Activated naive CD8-positive, alpha-beta T cell treated with anti-CD3 and anti-CD28 coated beads, Interleukin-2, amount 10 ng/mL, durations not matched to agents 7 days and 5 days (primary cell): ENCODE data around the gene FLRT1. TPM values are rescaled to one million over a fixed set of nuclear protein-coding genes. Genes with fewer than 3 reads are reported as not detected.

Experiments
- ATAC-seq: fragments of 150-1000 bp; cut with Tn5 transposase; one replicate; pipeline ENCODE4 v1.10.0; 2021; ENCODE audit warnings: low read depth, moderate library complexity
- POLR2A ChIA-PET: fragments of 350-600 bp; sonication (Branson Sonifier 250); formaldehyde crosslinking; loops from one replicate; lab custom pipeline; 2021; ENCODE audit warnings: antibody characterized with exemption; lab: Charles Lee
- DNase-seq: peaks from one replicate; pipeline ENCODE4 v3.0.0; 2021
- H3K27ac Mint-ChIP-seq: one replicate; pipeline ENCODE4 v1.8.0; 2022; ENCODE audit warnings: mild to moderate bottlenecking, mixed read lengths
- H3K27me3 Mint-ChIP-seq: one replicate; pipeline ENCODE4 v1.8.0; 2022; ENCODE audit warnings: mild to moderate bottlenecking, moderate library complexity, mixed read lengths
- H3K36me3 Mint-ChIP-seq: one replicate; pipeline ENCODE4 v1.8.0; 2021; ENCODE audit warnings: mild to moderate bottlenecking, mixed read lengths
- H3K4me1 Mint-ChIP-seq: one replicate; pipeline ENCODE4 v1.8.0; 2021; ENCODE audit warnings: mixed read lengths
- H3K4me3 Mint-ChIP-seq: one replicate; pipeline ENCODE4 v1.8.0; 2022; ENCODE audit warnings: mild to moderate bottlenecking, moderate library complexity, mixed read lengths
- H3K9me3 Mint-ChIP-seq: one replicate; pipeline ENCODE4 v1.8.0; 2021; ENCODE audit warnings: mixed read lengths
- total RNA-seq, 2 experiments: library from RNA; stranded (reverse); gene quantifications; one replicate each; pipeline ENCODE4 v1.2.3, GENCODE V29; 2021

The FLRT1 gene
- total RNA-seq, 2 experiments from 2014 or later: not detected

DNA sequence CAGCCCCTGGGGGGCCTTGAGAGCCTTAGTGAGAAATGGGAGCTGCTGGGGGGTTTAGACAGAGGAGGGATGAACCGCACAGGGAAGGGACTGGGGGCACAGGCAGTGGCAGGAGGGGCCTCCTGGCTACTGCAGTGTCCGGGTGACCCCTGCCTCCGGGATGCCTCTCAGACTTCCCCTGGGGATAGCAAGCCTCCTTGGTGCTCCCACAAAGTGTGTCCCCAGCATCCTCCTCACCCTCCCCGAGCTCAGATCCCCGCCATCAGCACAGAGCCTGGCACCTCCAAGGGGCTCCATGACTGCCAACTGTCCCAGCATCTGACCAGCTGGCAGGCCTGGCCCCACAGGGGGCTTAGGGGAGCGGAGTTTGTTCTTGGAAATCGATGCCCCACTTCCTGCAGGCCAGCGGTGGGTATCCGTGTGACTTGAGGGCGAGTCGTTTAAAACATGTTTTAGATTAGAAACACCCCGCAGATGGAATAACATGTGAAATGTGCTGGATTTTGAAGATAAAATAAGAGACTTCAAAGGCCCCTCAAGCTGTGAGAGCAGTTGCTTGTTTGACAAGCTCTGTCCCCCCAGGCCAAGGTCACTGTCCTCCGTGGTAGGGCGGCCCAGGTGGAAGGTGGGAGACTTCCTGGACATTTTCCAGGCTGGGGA lies 13.5 kb upstream of the FLRT1 start:
- peaks cover 3% of the 10 kb centered on the region for H3K27me3 Mint-ChIP-seq
- H3K4me3 Mint-ChIP-seq: no peak overlapping the region
- ATAC-seq (no peak), DNase-seq (no peak)
- POLR2A ChIA-PET: interaction anchor here (0.6 kb wide), 1 partner anchor 17 kb away, joined by 3 read pairs; no protein-coding TSS in a partner anchor
- no peaks in the 10 kb centered on the region for H3K9me3 Mint-ChIP-seq
- no peaks in the 10 kb centered on the region for H3K36me3 Mint-ChIP-seq
- no peaks in the 10 kb centered on the region for H3K4me1 Mint-ChIP-seq
- H3K27ac Mint-ChIP-seq: no peak overlapping the region

DNA sequence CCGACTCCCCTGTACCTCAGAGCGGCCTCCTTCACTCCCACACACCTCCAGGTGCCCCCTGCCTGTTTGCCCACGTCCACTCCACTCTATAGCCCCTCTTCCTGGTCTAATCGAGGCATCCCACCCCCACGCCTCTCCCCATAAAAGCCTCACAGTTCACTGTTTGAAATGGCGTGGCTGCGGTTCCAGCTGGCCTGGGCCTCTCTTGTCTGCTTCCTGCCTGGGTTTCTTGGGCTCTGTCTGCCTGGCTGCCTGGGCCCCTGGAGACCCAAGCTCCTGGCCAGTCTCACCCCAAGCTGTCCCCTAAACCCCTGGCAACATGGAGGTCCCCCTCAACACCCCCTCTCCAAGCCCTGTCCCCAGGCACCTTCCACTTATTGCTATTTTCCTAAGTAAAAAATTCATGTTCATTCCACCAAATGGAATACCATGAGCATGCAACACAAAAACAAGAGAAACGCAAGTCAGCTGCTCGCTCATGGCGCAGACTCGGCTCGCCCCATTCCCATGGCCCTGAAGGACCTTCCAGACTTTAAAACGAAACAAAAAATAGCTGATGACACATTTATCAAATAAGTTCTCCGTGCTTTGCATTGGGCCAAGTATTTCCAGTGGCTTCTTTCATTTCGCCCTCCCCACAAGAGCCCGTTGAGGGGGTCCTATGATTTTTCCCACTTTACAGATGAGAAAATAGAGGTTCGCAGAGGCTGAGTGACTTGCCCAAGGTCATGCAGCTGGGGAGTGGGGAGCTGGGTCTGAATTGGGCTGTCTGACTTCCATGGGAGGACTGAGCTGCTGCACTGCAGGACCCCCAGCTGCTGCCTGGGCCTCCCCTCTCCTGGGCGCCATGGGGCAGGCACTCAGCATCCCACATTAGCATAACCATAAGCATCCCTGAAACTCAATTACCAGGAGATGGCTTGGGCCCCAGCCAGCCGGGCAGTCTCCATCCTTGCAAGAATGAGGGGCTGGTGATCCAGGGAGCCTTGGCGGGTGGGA lies 11.7 kb upstream of the FLRT1 start:
- Mint-ChIP-seq H3K4me1 (peaks cover 2% of the 10 kb centered on the region), H3K27ac (no peak overlapping the region), H3K9me3 (no peaks in the 10 kb centered on the region), H3K4me3 (no peak overlapping the region), H3K27me3 (peaks cover 6% of the 10 kb centered on the region), H3K36me3 (no peaks in the 10 kb centered on the region)
- DNase-seq (no peak), ATAC-seq (no peak)
- POLR2A ChIA-PET: interaction anchor here (0.6 to 1.1 kb wide), 2 partner anchors 71 to 164 kb away, joined by 3 read pairs; no protein-coding TSS in a partner anchor

DNA sequence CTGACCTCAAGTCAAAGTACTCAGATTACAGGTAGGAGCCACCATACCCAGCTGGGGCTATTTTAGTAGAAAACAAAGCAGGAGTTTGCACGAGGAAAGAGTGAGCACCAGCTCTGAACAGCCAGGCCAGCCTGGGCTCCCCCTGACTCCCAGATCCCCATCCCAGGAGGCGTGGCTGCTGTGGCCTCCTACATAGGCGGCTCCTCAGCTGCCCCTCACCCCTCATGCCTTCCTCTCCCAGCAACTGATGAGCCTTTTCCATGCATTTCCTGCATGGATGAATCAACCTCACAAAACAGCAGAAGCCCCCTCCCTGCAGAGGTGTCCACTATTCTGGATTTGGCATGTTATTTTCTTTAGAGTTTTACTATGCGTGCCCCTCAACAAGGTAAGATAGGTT lies 10.5 kb upstream of the FLRT1 start:
- Mint-ChIP-seq H3K27me3 (peaks cover 6% of the 10 kb centered on the region), H3K4me1 (peaks cover 2% of the 10 kb centered on the region), H3K9me3 (no peaks in the 10 kb centered on the region), H3K27ac (no peak overlapping the region), H3K36me3 (no peaks in the 10 kb centered on the region), H3K4me3 (no peak overlapping the region)
- DNase-seq: no peak
- POLR2A ChIA-PET: no interaction called here
- no peak for ATAC-seq

DNA sequence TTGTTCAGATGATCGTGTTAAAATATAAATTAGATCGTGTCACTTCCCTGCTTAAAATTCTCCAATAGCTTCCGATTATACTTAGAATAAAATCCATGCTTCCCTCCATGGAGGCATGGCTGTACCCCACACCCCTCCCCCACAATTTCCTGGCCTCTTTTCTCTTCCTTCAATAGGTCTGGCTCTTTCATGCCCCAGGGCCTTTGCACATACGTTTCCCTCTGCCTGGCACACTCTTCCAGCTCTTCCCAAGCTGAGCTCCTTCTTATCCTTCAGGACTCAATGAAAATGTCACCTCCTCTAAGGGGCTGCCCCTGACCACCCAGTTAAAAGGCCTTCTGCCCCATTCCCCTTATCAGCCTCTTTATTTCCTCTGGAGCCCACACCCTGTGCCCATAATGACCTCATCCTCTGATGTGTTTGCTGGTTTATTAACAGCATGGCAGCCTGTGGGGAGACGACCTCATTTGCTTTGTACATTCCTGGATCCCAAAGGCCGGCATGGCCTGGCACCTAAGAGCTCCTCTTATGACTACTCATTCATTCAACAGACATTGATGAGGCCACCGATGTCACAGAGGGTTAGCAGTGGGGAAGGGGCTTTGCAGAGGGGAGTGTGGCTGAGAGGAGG lies 9.0 kb upstream of the FLRT1 start:
- H3K4me3 Mint-ChIP-seq: no peak overlapping the region
- DNase-seq (no peak), ATAC-seq (no peak)
- no peaks in the 10 kb centered on the region for H3K9me3 Mint-ChIP-seq
- H3K27ac Mint-ChIP-seq: no peak overlapping the region
- H3K27me3 Mint-ChIP-seq: peaks cover 6% of the 10 kb centered on the region
- POLR2A ChIA-PET: no interaction called here
- no peaks in the 10 kb centered on the region for H3K36me3 Mint-ChIP-seq
- peaks cover 2% of the 10 kb centered on the region for H3K4me1 Mint-ChIP-seq

DNA sequence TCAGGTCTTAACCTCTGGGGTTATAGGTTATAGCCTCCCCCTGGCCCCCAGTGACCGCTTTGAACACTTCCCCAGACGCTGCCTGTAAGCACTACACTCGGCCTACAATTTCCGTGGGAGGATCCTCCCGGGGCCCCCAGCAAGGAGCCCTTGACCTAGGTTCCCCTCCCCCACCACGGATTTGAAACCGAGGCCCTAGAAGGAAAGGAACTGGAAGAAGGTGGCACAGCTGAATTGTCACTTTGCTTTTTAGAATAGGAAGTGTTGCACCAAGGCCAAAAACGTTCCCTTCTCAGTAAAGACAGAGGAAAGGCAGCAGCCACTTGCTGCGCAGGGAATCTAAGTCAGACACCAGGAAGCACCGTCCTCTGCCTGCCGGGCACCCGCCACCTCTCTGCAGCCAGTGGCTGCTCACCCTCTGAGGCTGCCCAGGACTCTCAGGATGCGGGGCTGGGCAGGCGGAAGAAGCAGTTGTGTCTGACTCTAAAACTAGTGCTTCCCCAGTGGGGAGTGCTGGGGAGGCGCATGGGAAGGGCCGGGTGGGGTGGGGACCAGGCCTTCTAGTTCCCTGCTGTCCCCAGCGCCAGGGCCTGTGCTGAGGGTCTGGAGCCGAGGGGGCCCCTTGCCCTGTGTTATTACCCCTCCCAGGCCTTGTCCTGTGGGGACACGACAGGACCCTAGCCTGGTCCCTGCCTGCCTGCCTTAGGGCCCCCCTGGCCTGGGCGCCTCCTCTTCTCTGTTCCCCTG lies 7.9 kb upstream of the FLRT1 start:
- POLR2A ChIA-PET: no interaction called here
- Mint-ChIP-seq H3K4me1 (peaks cover 2% of the 10 kb centered on the region), H3K27ac (no peak overlapping the region), H3K9me3 (no peaks in the 10 kb centered on the region), H3K4me3 (no peak overlapping the region), H3K36me3 (no peaks in the 10 kb centered on the region), H3K27me3 (peaks cover 8% of the 10 kb centered on the region)
- DNase-seq (no peak), ATAC-seq (peak; percentile 12)

DNA sequence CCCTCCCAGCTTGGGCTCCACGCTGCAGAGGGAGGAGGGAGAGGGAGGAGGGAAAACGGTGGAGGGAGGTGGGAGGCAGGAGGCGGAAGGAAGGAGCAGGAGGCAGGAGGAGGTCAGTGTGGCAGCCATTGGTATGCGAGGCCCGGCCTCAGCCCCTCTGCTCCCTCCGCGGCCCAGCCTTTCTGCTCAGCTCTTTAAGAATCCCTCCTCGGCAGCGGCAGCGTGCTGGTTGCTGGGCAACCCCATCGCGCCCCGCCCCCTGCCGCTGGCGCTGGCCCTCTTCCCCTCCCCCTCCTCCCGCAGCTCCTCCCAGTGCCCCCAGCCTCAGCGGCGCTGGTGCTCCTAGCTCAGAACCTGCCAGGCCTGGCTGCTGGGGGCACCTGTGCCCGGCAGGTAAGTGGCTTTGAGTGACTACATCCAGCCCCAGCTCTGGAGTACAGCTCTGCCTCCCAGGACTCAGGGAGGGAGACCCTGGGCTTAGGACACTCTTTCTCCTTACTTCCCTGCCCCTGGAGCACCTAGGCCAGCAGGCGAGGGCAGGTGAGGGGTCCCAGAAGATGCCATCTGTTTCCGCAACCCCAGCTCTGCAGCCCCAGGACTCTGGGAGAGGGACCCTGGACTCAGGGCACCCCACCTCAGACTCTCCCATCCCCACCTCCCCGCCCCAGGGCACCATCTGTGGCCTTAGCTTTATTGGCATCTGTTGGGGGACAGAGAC lies 7.2 kb upstream of the FLRT1 start:
- peaks cover 8% of the 10 kb centered on the region for H3K27me3 Mint-ChIP-seq
- H3K36me3 Mint-ChIP-seq: no peaks in the 10 kb centered on the region
- H3K27ac Mint-ChIP-seq: no peak overlapping the region
- no peaks in the 10 kb centered on the region for H3K9me3 Mint-ChIP-seq
- no peak for ATAC-seq
- no peak overlapping the region for H3K4me3 Mint-ChIP-seq
- POLR2A ChIA-PET: no interaction called here
- no peak for DNase-seq
- peaks cover 2% of the 10 kb centered on the region for H3K4me1 Mint-ChIP-seq

DNA sequence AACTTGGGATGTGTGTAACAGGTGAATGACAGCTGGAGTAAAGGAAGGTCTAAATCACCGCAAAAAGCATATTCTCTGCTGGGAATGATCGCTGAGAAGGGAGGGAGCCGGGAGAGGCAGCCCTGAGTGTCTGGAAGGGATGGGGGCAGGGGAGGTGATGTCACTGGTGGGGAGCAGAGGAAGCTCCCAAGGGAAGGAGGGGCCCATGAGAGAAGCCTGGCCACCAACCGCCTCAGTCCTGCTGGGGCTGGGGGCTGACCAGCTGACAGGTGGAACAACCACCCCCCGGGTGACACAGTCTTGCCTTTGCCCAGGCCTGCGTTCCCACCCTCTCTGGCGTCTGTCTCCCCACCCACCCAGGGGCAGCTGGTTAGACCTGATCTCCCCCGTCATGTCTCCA lies 6.0 kb upstream of the FLRT1 start:
- ATAC-seq (no peak), DNase-seq (no peak)
- no peak overlapping the region for H3K27ac Mint-ChIP-seq
- no peaks in the 10 kb centered on the region for H3K36me3 Mint-ChIP-seq
- no peaks in the 10 kb centered on the region for H3K9me3 Mint-ChIP-seq
- POLR2A ChIA-PET: no interaction called here
- H3K27me3 Mint-ChIP-seq: peaks cover 19% of the 10 kb centered on the region
- H3K4me3 Mint-ChIP-seq: no peak overlapping the region
- H3K4me1 Mint-ChIP-seq: peaks cover 3% of the 10 kb centered on the region

DNA sequence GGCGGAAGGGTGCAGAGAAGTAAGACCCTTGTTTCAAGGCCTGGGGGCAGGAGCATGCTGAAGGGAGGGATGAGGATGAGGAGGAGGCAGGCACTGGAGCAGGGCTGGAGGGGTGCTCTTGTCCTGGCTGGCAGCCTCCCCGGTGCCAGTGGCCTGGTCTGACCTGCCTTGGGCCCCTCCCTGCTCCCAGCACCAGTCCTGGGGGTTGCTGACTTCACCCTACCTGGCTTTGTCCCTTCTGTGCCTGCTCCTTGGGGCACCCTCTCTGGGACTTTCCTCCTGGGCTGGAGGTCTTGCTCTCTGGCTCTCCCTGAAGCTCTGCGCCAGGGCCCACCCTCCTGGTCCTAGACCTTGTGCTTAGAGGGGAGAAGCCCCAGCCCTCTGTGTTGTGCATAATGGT lies 4.7 kb upstream of the FLRT1 start:
- Mint-ChIP-seq H3K9me3 (no peaks in the 10 kb centered on the region), H3K4me3 (no peak overlapping the region), H3K27me3 (peaks cover 24% of the 10 kb centered on the region), H3K4me1 (peaks cover 7% of the 10 kb centered on the region), H3K27ac (no peak overlapping the region), H3K36me3 (no peaks in the 10 kb centered on the region)
- POLR2A ChIA-PET: no interaction called here
- ATAC-seq: no peak
- no peak for DNase-seq

DNA sequence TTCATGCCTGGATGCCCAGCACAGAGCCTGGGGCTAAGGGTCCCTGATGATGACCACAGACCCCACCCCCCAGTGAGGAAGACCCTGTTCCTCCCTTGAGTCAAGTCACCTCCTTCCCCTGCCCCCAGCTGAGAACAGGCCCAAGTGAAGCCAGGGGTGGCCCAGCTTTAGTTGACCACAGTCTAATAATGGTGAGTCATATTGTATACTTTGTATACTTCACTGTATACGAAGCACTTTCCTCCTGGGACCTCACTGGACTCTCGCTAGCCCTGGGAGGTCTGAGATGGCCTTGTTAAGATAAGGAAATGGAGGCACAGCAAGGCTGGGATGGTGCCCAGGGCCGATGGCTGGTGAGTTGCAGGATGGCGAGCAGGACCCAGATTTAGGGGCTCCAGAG lies 3.7 kb upstream of the FLRT1 start:
- peaks cover 27% of the 10 kb centered on the region for H3K27me3 Mint-ChIP-seq
- H3K36me3 Mint-ChIP-seq: no peaks in the 10 kb centered on the region
- H3K4me3 Mint-ChIP-seq: no peak overlapping the region
- no peaks in the 10 kb centered on the region for H3K9me3 Mint-ChIP-seq
- H3K27ac Mint-ChIP-seq: no peak overlapping the region
- DNase-seq (no peak), ATAC-seq (no peak)
- POLR2A ChIA-PET: no interaction called here
- peaks cover 7% of the 10 kb centered on the region for H3K4me1 Mint-ChIP-seq

DNA sequence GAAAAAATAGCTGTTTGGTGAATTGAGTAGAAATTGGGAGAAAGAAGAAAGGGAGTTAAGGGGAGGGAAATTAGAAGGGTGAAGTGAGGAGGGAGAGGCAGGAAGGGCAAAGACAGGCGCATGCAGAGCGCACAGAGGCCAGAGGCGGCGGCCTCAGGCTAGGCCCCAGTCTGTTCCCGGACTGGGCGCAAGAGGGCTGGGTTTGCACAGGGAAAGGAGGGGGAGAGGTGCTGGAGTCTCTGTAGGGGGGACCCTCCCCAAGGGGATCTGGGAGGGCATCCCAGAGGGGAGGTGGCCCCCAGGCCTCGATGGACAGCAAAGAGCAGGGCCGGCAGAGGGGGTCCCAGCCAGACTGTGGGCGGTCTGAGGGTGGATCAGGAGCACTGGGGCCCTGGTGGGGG lies 1.3 kb upstream of the FLRT1 start:
- POLR2A ChIA-PET: no interaction called here
- no peak overlapping the region for H3K27ac Mint-ChIP-seq
- H3K27me3 Mint-ChIP-seq: peaks cover 34% of the 10 kb centered on the region
- no peaks in the 10 kb centered on the region for H3K9me3 Mint-ChIP-seq
- H3K4me1 Mint-ChIP-seq: peaks cover 5% of the 10 kb centered on the region
- H3K4me3 Mint-ChIP-seq: no peak overlapping the region
- no peaks in the 10 kb centered on the region for H3K36me3 Mint-ChIP-seq
- no peak for ATAC-seq
- no peak for DNase-seq

DNA sequence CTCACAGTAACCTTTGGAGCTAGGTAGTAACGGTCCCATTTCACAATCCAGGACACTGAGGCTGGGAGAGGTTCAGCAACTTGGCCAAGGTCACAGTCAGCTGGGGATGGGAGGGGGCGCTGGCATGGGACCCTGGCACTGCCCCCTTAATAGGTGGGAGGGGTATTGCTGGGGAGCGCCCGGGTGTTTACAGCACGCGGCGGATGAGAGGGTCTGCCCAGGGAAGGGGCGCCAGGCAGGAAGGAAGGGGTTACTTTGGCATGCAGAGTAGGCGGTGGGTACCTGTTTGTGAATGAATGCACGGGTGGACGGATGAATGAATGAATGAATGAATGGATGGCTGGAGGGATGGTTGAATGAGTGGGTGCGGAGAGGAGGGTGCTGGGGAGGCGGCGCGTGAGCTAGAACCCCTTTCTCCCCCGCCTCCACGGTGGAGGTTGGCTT lies 628 bp upstream of the FLRT1 start:
- ATAC-seq: no peak
- Mint-ChIP-seq H3K4me3 (peak overlapping the region; percentile 27), H3K27ac (no peak overlapping the region), H3K36me3 (no peaks in the 10 kb centered on the region), H3K27me3 (peaks cover 34% of the 10 kb centered on the region), H3K9me3 (no peaks in the 10 kb centered on the region), H3K4me1 (peaks cover 5% of the 10 kb centered on the region)
- DNase-seq: no peak
- POLR2A ChIA-PET: no interaction called here

DNA sequence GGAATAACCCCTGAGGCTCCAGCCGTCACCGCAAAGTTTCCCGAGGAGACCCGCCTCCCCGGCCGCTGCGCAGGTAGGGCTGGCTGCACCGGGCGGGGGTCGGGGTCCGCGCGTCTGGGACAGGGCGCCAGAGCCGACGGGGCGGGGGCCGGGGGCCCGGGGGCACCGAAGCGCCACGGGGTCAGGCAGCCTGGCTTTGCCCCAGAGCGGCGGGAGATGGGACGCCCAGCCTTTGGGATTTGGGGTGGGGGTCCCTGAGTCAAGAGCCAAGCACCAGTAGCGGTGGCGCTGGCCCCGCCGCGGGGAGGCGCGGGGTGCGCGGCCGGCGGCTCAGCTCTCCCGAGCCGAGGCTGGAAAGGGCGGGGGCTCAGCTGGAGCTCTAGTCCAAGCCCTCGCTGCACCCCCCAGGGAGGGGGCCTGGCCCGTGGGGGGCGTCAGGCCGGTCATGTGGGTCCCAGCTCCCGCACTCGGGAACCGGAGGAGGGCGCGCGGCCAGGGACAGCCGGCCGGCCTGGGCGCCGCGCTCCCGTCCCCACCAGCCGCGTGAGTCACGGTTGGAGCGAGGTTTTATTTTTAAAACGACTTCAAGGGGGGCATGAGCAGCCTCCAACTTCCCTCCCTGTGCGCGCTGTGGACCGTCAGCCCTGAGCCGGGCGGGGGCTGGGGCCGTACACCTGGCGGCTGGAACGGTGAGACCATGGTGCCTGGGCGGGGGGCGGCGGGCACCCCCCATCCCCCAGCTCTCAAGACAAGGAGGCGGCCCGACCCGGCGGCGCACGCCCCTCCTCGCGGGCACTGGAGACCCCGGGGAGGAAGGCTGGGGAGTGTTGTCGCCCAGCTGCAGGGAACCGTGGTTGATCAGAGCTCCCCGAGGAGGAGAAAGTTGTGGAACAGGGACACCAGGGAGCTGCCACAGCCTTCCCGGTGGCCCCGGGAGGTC lies 626 bp downstream of the FLRT1 start:
- no peaks in the 10 kb centered on the region for H3K9me3 Mint-ChIP-seq
- POLR2A ChIA-PET: no interaction called here

More for the DNA sequence above, 626 bp downstream of the FLRT1 start:
- DNase-seq (no peak), ATAC-seq (peak; percentile 20)
- Mint-ChIP-seq H3K36me3 (no peaks in the 10 kb centered on the region), H3K27ac (no peak overlapping the region), H3K27me3 (peaks cover 34% of the 10 kb centered on the region), H3K4me3 (no peak overlapping the region), H3K4me1 (peaks cover 5% of the 10 kb centered on the region)
